ENCODE data around the gene EYA2. TPM values are rescaled to one million over a fixed set of nuclear protein-coding genes. Genes with fewer than 3 reads are reported as not detected.

The EYA2 gene
- total and polyA plus RNA-seq, 4 donors = 0.17 to 0.54 (median 0.23) TPM; not detected in 1

DNA sequence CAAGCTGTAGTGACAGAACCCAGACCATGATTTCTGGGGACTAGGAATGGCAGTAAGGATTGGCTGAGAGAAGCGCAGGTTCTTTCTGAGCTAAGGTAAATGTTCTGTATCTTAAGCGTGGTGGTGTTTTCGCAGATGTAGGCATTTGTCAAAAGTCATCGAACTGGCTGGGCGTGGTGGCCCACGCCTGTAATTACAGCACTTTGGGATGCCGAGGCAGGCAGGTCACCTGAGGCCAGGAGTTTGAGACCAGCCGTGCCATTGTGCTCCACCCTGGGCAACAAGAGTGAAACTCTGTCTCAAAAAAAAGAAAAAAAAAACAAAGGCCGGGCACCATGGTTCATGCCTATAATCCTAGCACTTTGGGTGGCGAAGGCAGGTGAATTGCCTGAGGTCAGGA lies 40.7 kb upstream of the EYA2 start:
- H3K27ac ChIP-seq (ENCODE audit: low read depth in 1 of 2, low read length in 2 of 2) = no peak overlapping the region
- no peak for DNase-seq (ENCODE audit: low spot score)
- no peaks in the 10 kb centered on the region for H3K27me3 ChIP-seq (ENCODE audit: control insufficient read depth in 4 of 4, insufficient read depth in 4 of 4, low read length in 3 of 4)
- no peak overlapping the region for H3K4me3 ChIP-seq (ENCODE audit: low read depth in 1 of 3, low read length in 3 of 3)
- no peaks in the 10 kb centered on the region for H3K4me1 ChIP-seq (ENCODE audit: control insufficient read depth in 4 of 4, insufficient read depth in 4 of 4, low read length in 3 of 4)
- H3K9ac ChIP-seq (ENCODE audit: low read depth in 1 of 2, low read length in 2 of 2) = no peak overlapping the region
- no peaks in the 10 kb centered on the region for H3K36me3 ChIP-seq (ENCODE audit: control insufficient read depth in 4 of 4, insufficient read depth in 3 of 4, low read depth in 1 of 4, low read length in 3 of 4)
- H3K9me3 ChIP-seq (ENCODE audit: control insufficient read depth in 4 of 4, low read length in 3 of 4) = no peaks in the 10 kb centered on the region
- TF ChIP-seq, protein P1, sequence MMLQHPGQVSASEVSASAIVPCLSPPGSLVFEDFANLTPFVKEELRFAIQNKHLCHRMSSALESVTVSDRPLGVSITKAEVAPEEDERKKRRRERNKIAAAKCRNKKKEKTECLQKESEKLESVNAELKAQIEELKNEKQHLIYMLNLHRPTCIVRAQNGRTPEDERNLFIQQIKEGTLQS (IDR thresholded peaks at IDR 0.05) = no peak
- no peak for TF ChIP-seq HNF4G (IDR thresholded peaks at IDR 0.05)
- TF ChIP-seq, protein P2, sequence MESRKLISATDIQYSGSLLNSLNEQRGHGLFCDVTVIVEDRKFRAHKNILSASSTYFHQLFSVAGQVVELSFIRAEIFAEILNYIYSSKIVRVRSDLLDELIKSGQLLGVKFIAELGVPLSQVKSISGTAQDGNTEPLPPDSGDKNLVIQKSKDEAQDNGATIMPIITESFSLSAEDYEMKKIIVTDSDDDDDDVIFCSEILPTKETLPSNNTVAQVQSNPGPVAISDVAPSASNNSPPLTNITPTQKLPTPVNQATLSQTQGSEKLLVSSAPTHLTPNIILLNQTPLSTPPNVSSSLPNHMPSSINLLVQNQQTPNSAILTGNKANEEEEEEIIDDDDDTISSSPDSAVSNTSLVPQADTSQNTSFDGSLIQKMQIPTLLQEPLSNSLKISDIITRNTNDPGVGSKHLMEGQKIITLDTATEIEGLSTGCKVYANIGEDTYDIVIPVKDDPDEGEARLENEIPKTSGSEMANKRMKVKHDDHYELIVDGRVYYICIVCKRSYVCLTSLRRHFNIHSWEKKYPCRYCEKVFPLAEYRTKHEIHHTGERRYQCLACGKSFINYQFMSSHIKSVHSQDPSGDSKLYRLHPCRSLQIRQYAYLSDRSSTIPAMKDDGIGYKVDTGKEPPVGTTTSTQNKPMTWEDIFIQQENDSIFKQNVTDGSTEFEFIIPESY (IDR thresholded peaks at IDR 0.05) = no peak
- TF ChIP-seq NR2F2 (IDR thresholded peaks at IDR 0.05) = no peak
- no peak for TF ChIP-seq FOXA1 (IDR thresholded peaks at IDR 0.05)
- no peak for TF ChIP-seq JUND (IDR thresholded peaks at IDR 0.05)
- no peak for TF ChIP-seq SP1 (IDR thresholded peaks at IDR 0.05)
- 84% methylated on average over 10 of the region's 10 CpGs for WGBS

DNA sequence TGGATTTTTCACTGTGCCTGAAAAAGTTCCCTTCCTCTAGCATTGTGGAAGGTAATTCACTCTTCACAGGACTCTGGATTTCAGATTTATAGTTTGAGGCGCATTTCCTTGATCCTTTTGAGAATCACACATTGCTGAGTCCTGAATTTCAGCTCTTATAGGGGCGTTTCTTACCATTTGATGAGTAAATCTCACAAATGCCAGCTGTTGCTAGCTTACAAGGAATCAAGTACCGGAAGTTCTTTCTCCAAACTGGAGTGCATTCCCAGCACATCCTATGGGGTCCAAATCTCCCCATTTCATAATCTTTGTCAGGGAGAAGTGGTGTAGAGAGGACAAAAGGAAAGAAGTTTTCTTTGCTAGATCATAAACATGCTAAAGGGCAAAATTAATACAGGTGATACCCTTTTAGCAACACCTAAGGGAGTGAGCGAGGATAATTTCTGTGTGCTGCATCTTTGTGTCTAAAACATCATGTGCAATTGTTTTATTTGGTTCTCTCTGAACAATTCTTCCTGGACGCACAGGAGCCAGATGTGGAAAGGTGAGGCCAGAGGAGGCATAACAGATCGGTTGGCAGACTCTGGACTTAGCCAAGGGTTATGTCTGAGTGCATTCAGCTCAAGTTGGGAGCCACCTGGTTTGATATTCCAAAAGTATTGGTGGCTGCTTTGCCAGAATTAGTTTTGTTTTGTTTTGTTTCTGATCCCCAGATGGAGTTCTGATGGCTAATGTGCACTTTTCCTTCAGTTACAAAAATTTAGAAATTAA lies 37.4 kb upstream of the EYA2 start:
- Histone ChIP-seq H3K27me3 (ENCODE audit: control insufficient read depth in 4 of 4, insufficient read depth in 4 of 4, low read length in 3 of 4) (no peaks in the 10 kb centered on the region), H3K4me3 (ENCODE audit: low read depth in 1 of 3, low read length in 3 of 3) (no peak overlapping the region), H3K4me1 (ENCODE audit: control insufficient read depth in 4 of 4, insufficient read depth in 4 of 4, low read length in 3 of 4) (no peaks in the 10 kb centered on the region), H3K9ac (ENCODE audit: low read depth in 1 of 2, low read length in 2 of 2) (no peak overlapping the region), H3K27ac (ENCODE audit: low read depth in 1 of 2, low read length in 2 of 2) (no peak overlapping the region), H3K36me3 (ENCODE audit: control insufficient read depth in 4 of 4, insufficient read depth in 3 of 4, low read depth in 1 of 4, low read length in 3 of 4) (no peaks in the 10 kb centered on the region), H3K9me3 (ENCODE audit: control insufficient read depth in 4 of 4, low read length in 3 of 4) (no peaks in the 10 kb centered on the region)
- TF ChIP-seq SP1 (IDR thresholded peaks at IDR 0.05) = no peak
- TF ChIP-seq YY1 (IDR thresholded peaks at IDR 0.05) = no peak
- no peak for TF ChIP-seq EGR1 (IDR thresholded peaks at IDR 0.05; ENCODE audit: low read depth in 2 of 2)
- TF ChIP-seq GABPA (IDR thresholded peaks at IDR 0.05 in 1 of 2, conservative IDR thresholded peaks at IDR 0.05 in 1 of 2) = no peak
- TF ChIP-seq, protein P3, sequence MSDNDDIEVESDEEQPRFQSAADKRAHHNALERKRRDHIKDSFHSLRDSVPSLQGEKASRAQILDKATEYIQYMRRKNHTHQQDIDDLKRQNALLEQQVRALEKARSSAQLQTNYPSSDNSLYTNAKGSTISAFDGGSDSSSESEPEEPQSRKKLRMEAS (IDR thresholded peaks at IDR 0.05) = no peak
- no peak for TF ChIP-seq RAD21 (IDR thresholded peaks at IDR 0.05)
- TF ChIP-seq, protein P4, sequence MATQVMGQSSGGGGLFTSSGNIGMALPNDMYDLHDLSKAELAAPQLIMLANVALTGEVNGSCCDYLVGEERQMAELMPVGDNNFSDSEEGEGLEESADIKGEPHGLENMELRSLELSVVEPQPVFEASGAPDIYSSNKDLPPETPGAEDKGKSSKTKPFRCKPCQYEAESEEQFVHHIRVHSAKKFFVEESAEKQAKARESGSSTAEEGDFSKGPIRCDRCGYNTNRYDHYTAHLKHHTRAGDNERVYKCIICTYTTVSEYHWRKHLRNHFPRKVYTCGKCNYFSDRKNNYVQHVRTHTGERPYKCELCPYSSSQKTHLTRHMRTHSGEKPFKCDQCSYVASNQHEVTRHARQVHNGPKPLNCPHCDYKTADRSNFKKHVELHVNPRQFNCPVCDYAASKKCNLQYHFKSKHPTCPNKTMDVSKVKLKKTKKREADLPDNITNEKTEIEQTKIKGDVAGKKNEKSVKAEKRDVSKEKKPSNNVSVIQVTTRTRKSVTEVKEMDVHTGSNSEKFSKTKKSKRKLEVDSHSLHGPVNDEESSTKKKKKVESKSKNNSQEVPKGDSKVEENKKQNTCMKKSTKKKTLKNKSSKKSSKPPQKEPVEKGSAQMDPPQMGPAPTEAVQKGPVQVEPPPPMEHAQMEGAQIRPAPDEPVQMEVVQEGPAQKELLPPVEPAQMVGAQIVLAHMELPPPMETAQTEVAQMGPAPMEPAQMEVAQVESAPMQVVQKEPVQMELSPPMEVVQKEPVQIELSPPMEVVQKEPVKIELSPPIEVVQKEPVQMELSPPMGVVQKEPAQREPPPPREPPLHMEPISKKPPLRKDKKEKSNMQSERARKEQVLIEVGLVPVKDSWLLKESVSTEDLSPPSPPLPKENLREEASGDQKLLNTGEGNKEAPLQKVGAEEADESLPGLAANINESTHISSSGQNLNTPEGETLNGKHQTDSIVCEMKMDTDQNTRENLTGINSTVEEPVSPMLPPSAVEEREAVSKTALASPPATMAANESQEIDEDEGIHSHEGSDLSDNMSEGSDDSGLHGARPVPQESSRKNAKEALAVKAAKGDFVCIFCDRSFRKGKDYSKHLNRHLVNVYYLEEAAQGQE (IDR thresholded peaks at IDR 0.05) = no peak
- no peak for TF ChIP-seq NR2F2 (IDR thresholded peaks at IDR 0.05)
- TF ChIP-seq, protein P2 (IDR thresholded peaks at IDR 0.05) = no peak
- TF ChIP-seq FOXA2 (IDR thresholded peaks at IDR 0.05) = no peak
- TF ChIP-seq HNF4A (conservative IDR thresholded peaks at IDR 0.05) = no peak
- no peak for TF ChIP-seq FOXA1 (IDR thresholded peaks at IDR 0.05)
- TF ChIP-seq HNF4G (IDR thresholded peaks at IDR 0.05) = no peak
- TF ChIP-seq, protein P1 (IDR thresholded peaks at IDR 0.05) = no peak
- TF ChIP-seq JUND (IDR thresholded peaks at IDR 0.05) = no peak
- no peak for TF ChIP-seq RXRA (IDR thresholded peaks at IDR 0.05)
- DNase-seq (ENCODE audit: low spot score) = no peak
- WGBS = 68% methylated on average over 6 of the region's 6 CpGs
